Activated effector memory CD4-positive, alpha-beta T cell treated with anti-CD3 and anti-CD28 coated beads, Interleukin-2, amount 50 U/mL, for 16 hours (primary cell): ENCODE data around the gene TNK1.

Experiments used
- DNase-seq: peaks from one replicate; pipeline ENCODE4 v3.0.0-alpha.2; 2020

The TNK1 gene

DNA sequence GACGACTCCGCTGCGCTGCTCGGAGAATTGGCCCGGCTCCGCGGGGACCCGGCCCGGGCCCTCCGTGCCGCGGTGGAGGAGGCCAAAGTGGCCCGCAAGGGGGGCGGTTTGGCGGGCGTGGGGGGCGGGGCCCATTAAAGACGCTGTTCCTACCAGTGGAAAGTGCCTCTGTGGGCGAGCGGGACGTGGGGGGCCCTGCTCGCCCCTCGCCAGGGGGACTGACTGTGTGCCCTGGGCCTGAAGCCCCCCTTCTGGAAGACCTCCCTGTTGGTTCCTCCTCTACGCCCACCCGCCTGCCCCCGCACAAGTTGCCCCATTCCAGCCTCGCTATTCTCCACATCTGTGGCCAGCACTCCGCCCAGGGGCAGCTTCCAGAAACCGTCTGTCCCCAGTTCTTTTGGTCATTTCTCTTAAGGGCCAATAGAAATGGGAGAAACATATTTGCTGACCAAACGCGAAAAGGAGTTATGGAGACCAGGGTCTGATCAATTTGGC, 56.5 kb downstream of the TNK1 start:
- no peak for DNase-seq

DNA sequence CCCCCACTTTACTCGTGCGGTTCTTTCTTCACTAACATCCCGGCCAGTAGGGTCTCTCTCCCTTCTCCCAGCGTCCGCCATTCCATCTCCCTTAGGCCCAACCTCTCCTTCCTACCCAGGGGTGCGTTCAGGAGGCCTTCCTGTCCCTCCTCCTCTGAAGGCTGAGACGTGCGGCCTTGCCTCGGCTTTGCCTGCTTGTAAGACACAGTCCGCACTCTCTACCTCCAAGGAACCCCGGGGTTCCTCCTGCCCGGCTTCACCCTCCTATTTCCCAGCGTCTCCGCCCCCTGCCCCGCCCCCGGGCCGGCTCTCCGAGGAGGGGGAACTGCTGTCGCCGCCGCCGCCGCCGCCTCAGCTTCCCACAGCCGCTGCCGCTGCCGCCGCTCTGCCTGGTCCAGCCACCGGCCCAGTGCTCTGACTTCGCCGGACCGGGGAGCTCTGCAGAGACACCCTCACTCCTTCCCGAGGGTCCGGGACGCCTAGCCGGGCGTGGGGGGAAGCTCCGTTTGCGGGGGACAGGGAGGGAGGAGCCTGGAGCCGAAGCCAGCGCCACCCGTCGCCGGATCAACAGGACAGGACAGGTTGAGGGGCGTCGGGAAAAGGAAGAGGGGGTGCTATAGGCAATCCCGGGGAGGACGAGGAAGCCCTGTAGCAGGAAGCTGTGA, 57.2 kb downstream of the TNK1 start:
- DNase-seq: peak; percentile 80

DNA sequence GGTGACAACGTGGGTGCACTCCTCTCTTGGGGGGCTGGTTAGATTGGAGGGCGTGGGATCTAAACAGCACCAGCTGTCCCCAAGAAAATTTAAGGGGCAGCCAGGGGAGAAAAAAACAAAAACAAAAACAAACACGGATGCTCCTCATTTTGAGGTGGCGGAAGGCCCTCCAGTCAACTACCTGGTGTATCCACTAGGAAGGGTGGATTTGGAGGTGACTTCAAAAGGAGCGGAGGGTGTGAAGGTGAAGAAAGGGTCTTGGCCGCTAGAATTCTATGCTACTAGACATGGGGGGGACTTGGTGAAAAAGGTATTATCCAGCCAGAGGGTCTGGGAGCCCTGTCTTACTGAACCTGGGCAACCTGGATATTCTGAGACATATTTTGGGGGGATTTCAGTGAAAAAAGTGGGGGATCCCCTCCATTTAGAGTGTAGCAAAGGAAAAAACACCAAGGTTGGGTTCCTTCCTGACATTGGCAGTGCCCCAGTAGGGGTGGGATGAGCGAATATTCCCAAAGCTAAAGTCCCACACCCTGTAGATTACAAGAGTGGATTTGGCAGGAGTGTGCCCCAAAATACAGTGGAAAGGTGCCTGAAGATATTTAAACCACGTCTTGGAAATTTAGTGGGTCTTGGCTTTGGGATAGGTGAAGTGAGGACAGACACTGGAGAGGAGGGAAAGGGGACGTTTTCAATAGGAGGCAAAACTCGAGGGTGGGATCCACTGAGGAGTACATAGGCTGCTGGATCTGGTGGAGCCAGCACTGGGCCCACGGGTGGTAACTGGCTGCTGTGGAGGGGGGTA, 58.0 kb downstream of the TNK1 start:
- no peak for DNase-seq
